ENCODE results near the gene LNX1.

The LNX1 gene

DNA sequence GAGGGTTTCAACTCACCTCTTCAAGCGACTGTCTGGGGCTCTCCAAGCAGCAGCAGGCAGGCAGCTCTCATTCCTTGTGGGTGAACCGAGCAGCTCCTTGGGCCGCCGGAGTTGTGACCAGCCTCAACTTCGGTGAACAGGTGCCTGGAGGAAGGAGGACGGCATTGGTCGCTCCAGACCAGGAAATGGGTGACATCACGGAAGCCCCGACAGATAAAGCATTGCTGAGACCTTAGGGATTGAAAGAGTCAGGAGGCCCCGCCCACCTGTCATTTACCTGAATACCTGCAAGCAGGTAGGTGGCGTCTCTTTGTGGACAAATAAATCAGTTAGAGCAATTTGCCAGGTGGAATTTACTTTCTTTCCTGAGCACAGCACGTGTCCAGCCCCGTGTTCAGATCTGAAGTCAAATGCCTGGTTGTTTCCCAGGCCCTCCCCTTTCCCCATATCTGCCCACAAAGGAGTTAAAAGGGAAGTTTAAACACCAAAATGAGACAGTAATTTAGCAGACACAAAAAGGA, at the start of gene LNX1:
Gene LNX1 (minus strand): TSS at position 115 of the 521 bp plus-strand sequence. CDS start 17,484 bp downstream, outside the sequence.
- H3K4me1 ChIP-seq (ENCODE audit: insufficient read depth, low read length) = no peaks in the 10 kb centered on the region
- no peaks in the 10 kb centered on the region for H3K9me3 ChIP-seq (ENCODE audit: low read length)
- no peak within 1 kb of the TSS for H3K9ac ChIP-seq (ENCODE audit: low read length)
- no peaks in the 10 kb centered on the region for H3K36me3 ChIP-seq (ENCODE audit: insufficient read depth, low read length)
- no peaks in the 10 kb centered on the region for H3K27me3 ChIP-seq (ENCODE audit: control insufficient read depth in 1 of 2, insufficient read depth in 2 of 2, low read length in 2 of 2)
- H3K27ac ChIP-seq (ENCODE audit: low read depth, low read length) = no peak within 1 kb of the TSS
- no peak within 1 kb of the TSS for H3K4me3 ChIP-seq (ENCODE audit: low read depth in 1 of 2, low read length in 2 of 2)

GRCh38 chr4:53640576-53641453, 49.5 kb upstream of the LNX1 start:
- H3K4me1 ChIP-seq (ENCODE audit: insufficient read depth, low read length) = no peaks in the 10 kb centered on the region
- H3K9ac ChIP-seq (ENCODE audit: low read length) = no peak overlapping the region
- no peaks in the 10 kb centered on the region for H3K9me3 ChIP-seq (ENCODE audit: low read length)
- H3K36me3 ChIP-seq (ENCODE audit: insufficient read depth, low read length) = no peaks in the 10 kb centered on the region
- H3K27me3 ChIP-seq (ENCODE audit: control insufficient read depth in 1 of 2, insufficient read depth in 2 of 2, low read length in 2 of 2) = no peaks in the 10 kb centered on the region
- no peak overlapping the region for H3K27ac ChIP-seq (ENCODE audit: low read depth, low read length)
- no peak overlapping the region for H3K4me3 ChIP-seq (ENCODE audit: low read depth in 1 of 2, low read length in 2 of 2)

DNA sequence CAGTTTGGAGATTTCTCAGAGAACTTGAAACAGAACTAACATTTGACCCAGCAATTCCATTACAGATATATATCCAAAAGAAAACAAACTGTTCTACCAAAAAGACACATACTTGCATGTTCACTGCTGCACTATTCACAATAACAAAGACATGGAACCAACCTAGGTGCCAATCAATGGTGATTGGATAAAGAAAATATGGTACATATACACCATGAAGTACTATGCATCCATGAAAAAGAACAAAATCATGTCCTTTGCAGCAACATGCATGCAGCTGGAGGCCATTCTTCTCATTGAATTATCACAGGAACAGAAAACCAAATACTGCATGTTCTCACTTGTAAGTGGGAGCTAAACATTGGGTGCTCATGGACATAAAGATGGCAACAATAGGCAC, 47.6 kb upstream of the LNX1 start:
- no peaks in the 10 kb centered on the region for H3K27me3 ChIP-seq (ENCODE audit: control insufficient read depth in 1 of 2, insufficient read depth in 2 of 2, low read length in 2 of 2)
- H3K27ac ChIP-seq (ENCODE audit: low read depth, low read length) = no peak overlapping the region
- H3K36me3 ChIP-seq (ENCODE audit: insufficient read depth, low read length) = no peaks in the 10 kb centered on the region
- H3K9me3 ChIP-seq (ENCODE audit: low read length) = no peaks in the 10 kb centered on the region
- H3K4me3 ChIP-seq (ENCODE audit: low read depth in 1 of 2, low read length in 2 of 2) = no peak overlapping the region
- no peaks in the 10 kb centered on the region for H3K4me1 ChIP-seq (ENCODE audit: insufficient read depth, low read length)
- no peak overlapping the region for H3K9ac ChIP-seq (ENCODE audit: low read length)

GRCh38 chr4:53637348-53637747, 46.1 kb upstream of the LNX1 start:
- no peak overlapping the region for H3K9ac ChIP-seq (ENCODE audit: low read length)
- H3K27ac ChIP-seq (ENCODE audit: low read depth, low read length) = no peak overlapping the region
- H3K27me3 ChIP-seq (ENCODE audit: control insufficient read depth in 1 of 2, insufficient read depth in 2 of 2, low read length in 2 of 2) = no peaks in the 10 kb centered on the region
- H3K9me3 ChIP-seq (ENCODE audit: low read length) = no peaks in the 10 kb centered on the region
- no peaks in the 10 kb centered on the region for H3K4me1 ChIP-seq (ENCODE audit: insufficient read depth, low read length)
- no peaks in the 10 kb centered on the region for H3K36me3 ChIP-seq (ENCODE audit: insufficient read depth, low read length)
- no peak overlapping the region for H3K4me3 ChIP-seq (ENCODE audit: low read depth in 1 of 2, low read length in 2 of 2)

DNA sequence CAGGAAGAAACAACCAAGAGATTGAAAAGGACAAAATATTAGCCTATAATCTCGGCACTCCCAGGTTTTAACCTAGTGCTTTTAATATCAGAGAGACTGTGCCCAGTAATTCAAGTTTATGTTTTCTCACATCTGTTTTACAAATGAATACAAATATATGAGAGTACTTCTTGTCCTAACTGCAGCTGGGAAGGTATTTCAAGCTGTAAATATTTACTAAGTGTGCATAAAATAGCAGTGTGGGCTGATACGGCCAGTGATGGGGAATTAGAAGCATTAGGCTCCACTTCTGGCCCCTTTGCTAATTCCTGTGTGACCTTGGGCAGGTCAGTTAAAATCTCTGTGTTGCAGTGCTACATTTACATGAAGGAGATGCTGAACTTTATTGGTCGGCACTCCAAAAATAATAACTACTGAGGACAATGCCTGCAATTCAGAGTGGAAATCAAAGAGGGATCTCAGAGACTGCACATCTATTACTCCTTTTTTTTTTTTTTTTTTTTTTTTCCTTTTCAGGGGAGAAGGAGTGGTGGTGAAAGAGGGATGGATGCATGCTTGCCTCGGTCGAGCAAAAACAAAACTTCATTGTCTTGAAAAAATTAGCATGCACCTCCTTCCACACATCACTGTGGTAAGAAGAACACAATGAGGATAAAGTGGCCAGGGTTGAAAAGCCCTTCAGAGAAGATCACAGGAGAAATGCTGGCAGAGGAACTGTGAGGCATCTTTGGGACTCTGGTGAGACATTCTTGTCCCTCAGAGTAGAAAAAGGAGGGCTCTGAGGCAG, 44.6 kb upstream of the LNX1 start:
- Histone ChIP-seq H3K36me3 (ENCODE audit: insufficient read depth, low read length) (no peaks in the 10 kb centered on the region), H3K27ac (ENCODE audit: low read depth, low read length) (no peak overlapping the region), H3K27me3 (ENCODE audit: control insufficient read depth in 1 of 2, insufficient read depth in 2 of 2, low read length in 2 of 2) (no peaks in the 10 kb centered on the region), H3K9ac (ENCODE audit: low read length) (no peak overlapping the region), H3K9me3 (ENCODE audit: low read length) (no peaks in the 10 kb centered on the region), H3K4me3 (ENCODE audit: low read depth in 1 of 2, low read length in 2 of 2) (no peak overlapping the region), H3K4me1 (ENCODE audit: insufficient read depth, low read length) (no peaks in the 10 kb centered on the region)

DNA sequence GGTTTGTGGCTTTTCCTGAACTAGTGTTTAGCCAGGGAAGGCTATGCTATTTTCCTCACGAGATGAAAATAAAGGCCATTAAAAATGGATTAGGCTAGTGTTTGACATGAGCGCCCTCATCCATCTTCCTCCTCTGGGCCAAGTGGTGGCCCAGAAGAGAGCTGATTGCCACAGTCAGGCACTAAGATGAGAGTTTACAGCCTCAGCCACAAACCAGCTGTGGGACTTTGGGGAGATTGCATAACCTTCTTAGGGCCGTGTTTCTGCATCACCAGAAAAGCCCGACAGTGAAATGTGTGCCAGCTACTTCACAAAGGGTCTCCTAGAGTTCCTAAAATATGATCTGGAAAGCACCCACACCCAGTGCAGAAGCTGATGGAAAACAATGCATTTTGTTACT, 42.3 kb upstream of the LNX1 start:
- H3K9ac ChIP-seq (ENCODE audit: low read length) = no peak overlapping the region
- H3K4me1 ChIP-seq (ENCODE audit: insufficient read depth, low read length) = no peaks in the 10 kb centered on the region
- no peaks in the 10 kb centered on the region for H3K27me3 ChIP-seq (ENCODE audit: control insufficient read depth in 1 of 2, insufficient read depth in 2 of 2, low read length in 2 of 2)
- no peak overlapping the region for H3K4me3 ChIP-seq (ENCODE audit: low read depth in 1 of 2, low read length in 2 of 2)
- H3K36me3 ChIP-seq (ENCODE audit: insufficient read depth, low read length) = no peaks in the 10 kb centered on the region
- no peak overlapping the region for H3K27ac ChIP-seq (ENCODE audit: low read depth, low read length)
- H3K9me3 ChIP-seq (ENCODE audit: low read length) = no peaks in the 10 kb centered on the region

DNA sequence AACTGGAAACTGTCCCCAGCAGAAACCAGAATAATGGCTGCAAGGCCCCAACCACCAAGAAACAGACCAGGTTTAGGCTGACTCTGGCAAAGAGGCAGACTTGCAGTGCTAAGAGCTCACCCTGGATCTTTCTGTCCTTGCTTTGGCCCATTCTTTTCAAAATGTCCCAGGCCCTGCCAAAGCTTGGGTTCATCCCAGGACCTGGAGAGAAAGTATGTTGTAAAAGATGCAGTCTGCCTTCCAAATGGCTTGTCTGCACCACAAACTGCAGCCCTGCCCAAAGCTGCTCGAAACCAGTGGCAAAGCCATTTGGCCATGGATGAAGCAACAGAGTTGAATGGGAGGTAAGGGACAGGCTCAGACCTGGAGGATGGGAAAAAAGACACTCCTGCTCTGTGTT, 38.0 kb upstream of the LNX1 start:
- H3K9ac ChIP-seq (ENCODE audit: low read length) = no peak overlapping the region
- no peak overlapping the region for H3K27ac ChIP-seq (ENCODE audit: low read depth, low read length)
- no peaks in the 10 kb centered on the region for H3K9me3 ChIP-seq (ENCODE audit: low read length)
- H3K4me1 ChIP-seq (ENCODE audit: insufficient read depth, low read length) = no peaks in the 10 kb centered on the region
- H3K36me3 ChIP-seq (ENCODE audit: insufficient read depth, low read length) = no peaks in the 10 kb centered on the region
- no peaks in the 10 kb centered on the region for H3K27me3 ChIP-seq (ENCODE audit: control insufficient read depth in 1 of 2, insufficient read depth in 2 of 2, low read length in 2 of 2)
- H3K4me3 ChIP-seq (ENCODE audit: low read depth in 1 of 2, low read length in 2 of 2) = no peak overlapping the region

DNA sequence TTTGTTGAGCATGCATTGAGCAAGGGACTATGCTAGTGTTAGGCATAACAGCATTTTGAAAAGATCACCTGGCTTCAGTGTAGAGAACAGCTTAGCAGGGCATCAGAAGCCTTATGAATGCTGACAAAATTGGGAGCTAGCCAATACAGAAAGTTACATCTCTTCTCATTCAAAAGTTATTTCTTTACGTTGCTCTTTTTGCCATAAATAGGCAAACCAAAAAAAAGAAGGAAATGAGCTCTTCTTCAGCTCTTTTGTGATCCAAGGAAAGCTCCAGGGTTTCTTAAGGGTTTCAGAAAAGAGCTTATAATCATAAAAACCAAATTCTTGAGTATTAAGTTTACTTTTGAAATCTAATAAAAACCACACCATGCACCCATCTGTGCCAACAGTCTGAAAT, 35.2 kb upstream of the LNX1 start:
- Histone ChIP-seq H3K4me1 (ENCODE audit: insufficient read depth, low read length) (no peaks in the 10 kb centered on the region), H3K9me3 (ENCODE audit: low read length) (no peaks in the 10 kb centered on the region), H3K36me3 (ENCODE audit: insufficient read depth, low read length) (no peaks in the 10 kb centered on the region), H3K27ac (ENCODE audit: low read depth, low read length) (no peak overlapping the region), H3K4me3 (ENCODE audit: low read depth in 1 of 2, low read length in 2 of 2) (no peak overlapping the region), H3K27me3 (ENCODE audit: control insufficient read depth in 1 of 2, insufficient read depth in 2 of 2, low read length in 2 of 2) (no peaks in the 10 kb centered on the region), H3K9ac (ENCODE audit: low read length) (no peak overlapping the region)

GRCh38 chr4:53625888-53626287, 34.6 kb upstream of the LNX1 start:
- Histone ChIP-seq H3K27ac (ENCODE audit: low read depth, low read length) (no peak overlapping the region), H3K4me1 (ENCODE audit: insufficient read depth, low read length) (no peaks in the 10 kb centered on the region), H3K36me3 (ENCODE audit: insufficient read depth, low read length) (no peaks in the 10 kb centered on the region), H3K9me3 (ENCODE audit: low read length) (no peaks in the 10 kb centered on the region), H3K9ac (ENCODE audit: low read length) (no peak overlapping the region), H3K4me3 (ENCODE audit: low read depth in 1 of 2, low read length in 2 of 2) (no peak overlapping the region), H3K27me3 (ENCODE audit: control insufficient read depth in 1 of 2, insufficient read depth in 2 of 2, low read length in 2 of 2) (no peaks in the 10 kb centered on the region)

DNA sequence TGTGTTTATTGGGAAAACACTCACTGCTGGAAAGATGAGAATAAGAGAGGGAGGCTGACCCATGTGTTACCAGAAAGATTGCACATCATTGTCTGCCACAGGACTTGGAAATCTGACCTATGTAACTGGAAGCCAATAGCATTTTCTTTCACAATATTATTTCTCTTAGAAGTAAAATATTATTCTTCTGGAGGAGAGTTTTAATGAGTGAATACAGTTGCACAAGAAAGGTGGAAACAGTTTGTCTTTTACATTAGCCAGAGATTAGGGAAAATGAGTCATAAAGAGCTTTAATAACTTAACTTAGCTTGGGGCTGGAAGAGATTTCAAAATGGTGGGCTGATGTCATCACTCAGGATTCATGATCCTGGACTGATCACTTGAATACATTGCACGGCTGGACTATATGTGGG, 31.5 kb upstream of the LNX1 start:
- Histone ChIP-seq H3K4me3 (ENCODE audit: low read depth in 1 of 2, low read length in 2 of 2) (no peak overlapping the region), H3K27ac (ENCODE audit: low read depth, low read length) (no peak overlapping the region), H3K27me3 (ENCODE audit: control insufficient read depth in 1 of 2, insufficient read depth in 2 of 2, low read length in 2 of 2) (no peaks in the 10 kb centered on the region), H3K36me3 (ENCODE audit: insufficient read depth, low read length) (no peaks in the 10 kb centered on the region), H3K9me3 (ENCODE audit: low read length) (no peaks in the 10 kb centered on the region), H3K9ac (ENCODE audit: low read length) (no peak overlapping the region), H3K4me1 (ENCODE audit: insufficient read depth, low read length) (no peaks in the 10 kb centered on the region)

- Histone ChIP-seq H3K36me3 (ENCODE audit: insufficient read depth, low read length) (no peaks in the 10 kb centered on the region), H3K27me3 (ENCODE audit: control insufficient read depth in 1 of 2, insufficient read depth in 2 of 2, low read length in 2 of 2) (no peaks in the 10 kb centered on the region), H3K9ac (ENCODE audit: low read length) (no peak overlapping the region), H3K4me3 (ENCODE audit: low read depth in 1 of 2, low read length in 2 of 2) (no peak overlapping the region), H3K4me1 (ENCODE audit: insufficient read depth, low read length) (no peaks in the 10 kb centered on the region), H3K9me3 (ENCODE audit: low read length) (no peaks in the 10 kb centered on the region), H3K27ac (ENCODE audit: low read depth, low read length) (no peak overlapping the region)
These were observed 29.7 kb upstream of the LNX1 start for GRCh38 chr4:53620956-53621355.
